Astrocyte of the spinal cord (primary cell): ENCODE data around the gene SLC41A2.
"Not testable (repeated sequence)": the region's sequence is repeated elsewhere in the genome, so short reads cannot be mapped to it uniquely, and the experiment has no call there.

Experiments
- DNase-seq: peaks from one replicate; pipeline ENCODE4 v3.0.0; 2011; ENCODE audit warnings: low read depth, low spot score
- H3K4me3 ChIP-seq: 2 replicates; pipeline ENCODE4 v1.5.1; 2011; ENCODE audit warnings: low read depth, mild to moderate bottlenecking, low read length, moderate library complexity
- in situ Hi-C: cut with HindIII; loops from 2 replicates; pipeline ENCODE4 v1.10.0; 2017; ENCODE audit warnings: low sequenced_read_pairs
- TF ChIP-seq, protein P1 (sequence below): IDR thresholded peaks from 2 replicates; pipeline ENCODE4 v1.5.1; 2012; ENCODE audit warnings: low read depth, mild to moderate bottlenecking, low read length, inconsistent platforms

Gene SLC41A2

DNA sequence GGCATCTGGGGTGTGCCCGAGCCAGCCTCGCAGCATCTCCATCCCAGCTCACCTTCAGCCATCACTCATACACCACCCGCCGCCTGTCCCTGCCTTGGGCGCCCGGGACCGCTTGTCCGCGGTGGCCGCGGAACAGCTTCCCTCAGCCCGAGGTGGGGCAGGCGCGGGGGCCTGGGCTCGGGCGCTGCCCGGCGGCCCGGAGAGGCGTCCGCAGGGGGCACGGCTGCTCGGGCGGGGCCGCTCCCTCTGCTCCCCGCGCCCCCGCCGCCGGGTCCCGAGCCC, 430 bp downstream of the SLC41A2 start:
- peak overlapping the region; percentile 74 for H3K4me3 ChIP-seq
- in situ Hi-C loops = no loop called here
- TF ChIP-seq, protein P1, sequence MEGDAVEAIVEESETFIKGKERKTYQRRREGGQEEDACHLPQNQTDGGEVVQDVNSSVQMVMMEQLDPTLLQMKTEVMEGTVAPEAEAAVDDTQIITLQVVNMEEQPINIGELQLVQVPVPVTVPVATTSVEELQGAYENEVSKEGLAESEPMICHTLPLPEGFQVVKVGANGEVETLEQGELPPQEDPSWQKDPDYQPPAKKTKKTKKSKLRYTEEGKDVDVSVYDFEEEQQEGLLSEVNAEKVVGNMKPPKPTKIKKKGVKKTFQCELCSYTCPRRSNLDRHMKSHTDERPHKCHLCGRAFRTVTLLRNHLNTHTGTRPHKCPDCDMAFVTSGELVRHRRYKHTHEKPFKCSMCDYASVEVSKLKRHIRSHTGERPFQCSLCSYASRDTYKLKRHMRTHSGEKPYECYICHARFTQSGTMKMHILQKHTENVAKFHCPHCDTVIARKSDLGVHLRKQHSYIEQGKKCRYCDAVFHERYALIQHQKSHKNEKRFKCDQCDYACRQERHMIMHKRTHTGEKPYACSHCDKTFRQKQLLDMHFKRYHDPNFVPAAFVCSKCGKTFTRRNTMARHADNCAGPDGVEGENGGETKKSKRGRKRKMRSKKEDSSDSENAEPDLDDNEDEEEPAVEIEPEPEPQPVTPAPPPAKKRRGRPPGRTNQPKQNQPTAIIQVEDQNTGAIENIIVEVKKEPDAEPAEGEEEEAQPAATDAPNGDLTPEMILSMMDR = no peak
- no peak for DNase-seq

DNA sequence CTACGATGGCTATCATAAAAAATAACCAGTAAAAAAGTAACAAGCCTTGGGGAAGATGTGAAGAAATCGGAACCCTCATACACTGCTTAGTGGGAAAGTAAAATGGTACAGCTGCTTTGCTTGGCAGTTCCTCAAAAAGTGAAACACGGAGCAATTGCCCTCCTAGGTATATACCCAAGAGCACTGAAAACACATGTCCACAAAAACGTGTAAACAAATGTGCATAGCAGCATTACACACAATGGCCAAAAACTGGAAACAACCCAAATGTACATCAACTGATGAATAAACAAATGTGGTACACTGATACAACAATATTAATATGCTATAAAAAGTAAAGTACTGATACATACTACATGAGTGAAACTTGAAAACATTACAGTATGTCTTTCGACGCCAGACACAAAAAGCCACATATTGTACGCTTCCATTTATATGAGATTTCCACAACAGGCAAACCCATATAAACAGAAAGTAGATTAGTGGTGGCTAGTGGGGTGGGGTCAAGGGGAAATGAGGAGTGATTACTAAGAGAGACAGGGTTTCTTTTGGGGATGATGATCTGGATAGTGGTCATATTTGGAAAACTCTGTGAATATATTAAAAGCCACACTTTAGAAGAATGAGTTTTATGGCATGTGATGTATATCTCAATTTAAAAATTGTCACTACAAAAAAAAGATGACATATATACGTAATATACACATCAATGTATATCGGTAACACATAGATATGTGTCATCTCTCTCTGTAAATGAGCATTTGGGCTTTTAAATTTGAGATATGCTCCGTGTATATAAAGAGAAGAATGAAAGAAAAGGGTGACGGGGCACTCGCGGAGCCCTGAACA, 996 bp downstream of the SLC41A2 start:
- in situ Hi-C loops = no loop called here
- TF ChIP-seq, protein P1 = no peak
- H3K4me3 ChIP-seq = peak overlapping the region; percentile 74
- no peak for DNase-seq

DNA sequence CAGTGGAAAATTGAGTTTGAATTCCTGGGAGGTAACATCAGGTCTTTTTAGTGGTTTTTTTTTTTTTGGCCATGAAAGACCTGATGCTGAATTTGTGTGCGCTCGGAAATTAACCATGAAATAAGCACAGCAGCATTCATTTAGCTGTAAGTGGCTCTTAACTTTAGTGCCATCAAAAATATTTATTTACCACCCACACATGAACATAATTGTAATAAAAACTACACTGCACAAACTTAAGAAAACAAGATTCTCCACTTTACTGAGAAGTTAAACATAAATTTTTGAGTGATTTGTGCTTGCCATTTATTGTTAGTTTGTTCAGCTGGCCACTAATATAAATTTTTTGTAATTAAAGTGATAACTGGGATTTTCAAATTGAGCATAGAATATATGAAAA, 2.4 kb downstream of the SLC41A2 start:
- DNase-seq = no peak
- no peak overlapping the region for H3K4me3 ChIP-seq
- TF ChIP-seq, protein P1 = no peak
- in situ Hi-C loops = no loop called here

DNA sequence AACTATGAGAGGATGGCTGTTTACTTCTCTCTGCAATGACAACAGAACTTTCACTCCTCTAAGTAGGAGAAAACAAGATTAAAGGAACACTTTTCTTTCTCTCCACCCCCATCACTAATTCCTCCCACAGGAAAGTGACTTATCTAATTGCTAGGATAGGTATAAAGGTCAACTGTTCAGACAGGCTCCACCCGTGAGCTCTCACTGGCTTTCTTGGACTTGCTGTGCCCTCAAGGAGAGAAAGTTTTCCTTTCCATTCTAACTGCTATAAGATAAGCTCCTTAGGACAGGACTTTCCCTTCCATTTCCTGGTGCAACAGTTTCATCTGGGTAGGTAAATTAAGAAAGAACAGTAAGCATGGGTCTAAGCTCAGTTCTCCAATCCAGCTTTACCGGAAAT, 4.8 kb downstream of the SLC41A2 start:
- DNase-seq = no peak
- TF ChIP-seq, protein P1 = no peak
- H3K4me3 ChIP-seq = no peak overlapping the region
- in situ Hi-C loops = no loop called here

DNA sequence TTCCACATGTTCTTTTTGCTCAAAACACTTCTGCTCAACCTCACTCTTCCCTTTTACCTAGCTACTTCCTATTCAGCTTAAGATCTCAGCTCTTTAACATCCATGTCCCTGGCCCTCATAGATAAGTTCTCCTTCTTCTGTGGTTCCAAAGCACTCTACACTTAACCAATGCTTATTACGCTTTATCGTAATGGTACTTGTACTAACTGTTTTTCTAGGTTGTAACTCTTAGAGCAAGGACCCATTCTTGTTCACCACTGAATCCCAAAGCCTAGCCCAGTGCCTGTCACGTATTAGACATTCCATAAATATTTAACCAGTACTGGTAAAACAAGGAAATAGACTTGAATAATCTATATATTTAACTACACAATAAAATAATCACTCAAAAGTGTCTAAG, 5.3 kb downstream of the SLC41A2 start:
- TF ChIP-seq, protein P1 = no peak
- in situ Hi-C loops = no loop called here

DNA sequence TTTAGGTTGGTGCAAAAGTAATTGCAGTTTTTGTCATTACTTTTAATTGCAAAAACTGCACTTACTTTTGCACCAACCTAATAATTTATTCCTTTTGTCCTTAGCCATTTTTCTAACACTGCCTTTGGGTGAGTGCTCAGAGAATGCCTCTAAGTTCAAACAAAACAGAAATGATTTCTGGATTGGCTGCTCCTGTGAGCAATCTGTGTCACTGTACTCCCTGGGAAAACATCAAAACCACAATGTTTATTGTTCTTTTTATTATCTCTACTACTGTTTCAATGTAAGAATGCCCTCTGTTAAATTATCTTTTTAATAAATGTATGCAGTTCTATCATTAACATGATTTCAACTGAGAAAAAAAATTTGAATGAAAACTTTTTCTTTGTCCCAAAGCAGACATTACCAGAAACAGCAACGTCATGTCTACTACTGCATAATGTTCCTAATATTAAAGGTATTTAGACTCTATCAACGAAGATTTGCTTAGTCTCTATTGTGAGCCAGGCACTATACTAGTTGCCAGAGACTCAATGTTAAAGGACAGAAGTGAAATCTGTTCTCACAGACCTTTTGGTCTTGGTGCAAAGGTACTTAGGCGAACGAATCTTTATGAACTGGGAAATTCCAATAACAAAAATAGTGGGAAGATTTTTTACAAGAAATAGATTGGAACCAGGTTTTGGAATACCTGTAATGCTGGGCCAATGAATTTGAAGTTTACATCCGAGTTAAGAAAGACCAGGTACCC, 6.2 kb downstream of the SLC41A2 start:
- peak; percentile 59 for DNase-seq
- in situ Hi-C loops = no loop called here
- TF ChIP-seq, protein P1 = no peak
- no peak overlapping the region for H3K4me3 ChIP-seq

More for the DNA sequence above, 5.3 kb downstream of the SLC41A2 start:
- no peak for DNase-seq
- no peak overlapping the region for H3K4me3 ChIP-seq

DNA sequence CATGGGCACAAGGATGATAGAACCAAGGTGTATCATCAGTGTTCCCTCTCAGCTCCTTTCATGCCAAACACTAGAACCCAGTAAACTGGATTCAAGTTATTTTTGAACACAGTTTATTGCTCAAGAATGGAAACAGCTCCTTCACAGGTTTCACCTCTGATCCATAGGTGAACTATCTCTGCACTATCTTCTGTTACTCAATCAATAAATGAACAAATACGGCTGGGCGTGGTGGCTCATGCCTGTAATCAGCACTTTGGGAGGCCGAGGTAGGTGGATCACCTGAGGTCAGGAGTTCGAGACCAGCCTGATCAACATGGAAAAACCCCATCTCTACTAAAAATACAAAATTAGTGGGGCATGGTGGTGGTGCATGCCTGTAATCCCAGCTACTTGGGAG, 9.4 kb downstream of the SLC41A2 start:
- DNase-seq, in situ Hi-C loops, H3K4me3 ChIP-seq: not testable (repeated sequence)
